Fibroblast of skin of left quadriceps (primary cell): Measurements from ENCODE around the gene ATF7IP.
"Not testable (repeated sequence)": the region's sequence is repeated elsewhere in the genome, so short reads cannot be mapped to it uniquely, and the experiment has no call there.

Experiments used
- DNase-seq, 2 experiments: peaks; one replicate each; pipeline ENCODE4 v3.0.0-alpha.2; 2013; ENCODE audit warnings: low read depth in 2 of 2

Gene ATF7IP, protein sequence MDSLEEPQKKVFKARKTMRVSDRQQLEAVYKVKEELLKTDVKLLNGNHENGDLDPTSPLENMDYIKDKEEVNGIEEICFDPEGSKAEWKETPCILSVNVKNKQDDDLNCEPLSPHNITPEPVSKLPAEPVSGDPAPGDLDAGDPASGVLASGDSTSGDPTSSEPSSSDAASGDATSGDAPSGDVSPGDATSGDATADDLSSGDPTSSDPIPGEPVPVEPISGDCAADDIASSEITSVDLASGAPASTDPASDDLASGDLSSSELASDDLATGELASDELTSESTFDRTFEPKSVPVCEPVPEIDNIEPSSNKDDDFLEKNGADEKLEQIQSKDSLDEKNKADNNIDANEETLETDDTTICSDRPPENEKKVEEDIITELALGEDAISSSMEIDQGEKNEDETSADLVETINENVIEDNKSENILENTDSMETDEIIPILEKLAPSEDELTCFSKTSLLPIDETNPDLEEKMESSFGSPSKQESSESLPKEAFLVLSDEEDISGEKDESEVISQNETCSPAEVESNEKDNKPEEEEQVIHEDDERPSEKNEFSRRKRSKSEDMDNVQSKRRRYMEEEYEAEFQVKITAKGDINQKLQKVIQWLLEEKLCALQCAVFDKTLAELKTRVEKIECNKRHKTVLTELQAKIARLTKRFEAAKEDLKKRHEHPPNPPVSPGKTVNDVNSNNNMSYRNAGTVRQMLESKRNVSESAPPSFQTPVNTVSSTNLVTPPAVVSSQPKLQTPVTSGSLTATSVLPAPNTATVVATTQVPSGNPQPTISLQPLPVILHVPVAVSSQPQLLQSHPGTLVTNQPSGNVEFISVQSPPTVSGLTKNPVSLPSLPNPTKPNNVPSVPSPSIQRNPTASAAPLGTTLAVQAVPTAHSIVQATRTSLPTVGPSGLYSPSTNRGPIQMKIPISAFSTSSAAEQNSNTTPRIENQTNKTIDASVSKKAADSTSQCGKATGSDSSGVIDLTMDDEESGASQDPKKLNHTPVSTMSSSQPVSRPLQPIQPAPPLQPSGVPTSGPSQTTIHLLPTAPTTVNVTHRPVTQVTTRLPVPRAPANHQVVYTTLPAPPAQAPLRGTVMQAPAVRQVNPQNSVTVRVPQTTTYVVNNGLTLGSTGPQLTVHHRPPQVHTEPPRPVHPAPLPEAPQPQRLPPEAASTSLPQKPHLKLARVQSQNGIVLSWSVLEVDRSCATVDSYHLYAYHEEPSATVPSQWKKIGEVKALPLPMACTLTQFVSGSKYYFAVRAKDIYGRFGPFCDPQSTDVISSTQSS

GRCh38 chr12:14365294-14366208, at the start of gene ATF7IP:
TSS of gene ATF7IP (plus strand) at chr12:14365682. CDS start at chr12:14423916, 58,234 bp downstream.
- DNase-seq, result peak; percentile 96

DNA sequence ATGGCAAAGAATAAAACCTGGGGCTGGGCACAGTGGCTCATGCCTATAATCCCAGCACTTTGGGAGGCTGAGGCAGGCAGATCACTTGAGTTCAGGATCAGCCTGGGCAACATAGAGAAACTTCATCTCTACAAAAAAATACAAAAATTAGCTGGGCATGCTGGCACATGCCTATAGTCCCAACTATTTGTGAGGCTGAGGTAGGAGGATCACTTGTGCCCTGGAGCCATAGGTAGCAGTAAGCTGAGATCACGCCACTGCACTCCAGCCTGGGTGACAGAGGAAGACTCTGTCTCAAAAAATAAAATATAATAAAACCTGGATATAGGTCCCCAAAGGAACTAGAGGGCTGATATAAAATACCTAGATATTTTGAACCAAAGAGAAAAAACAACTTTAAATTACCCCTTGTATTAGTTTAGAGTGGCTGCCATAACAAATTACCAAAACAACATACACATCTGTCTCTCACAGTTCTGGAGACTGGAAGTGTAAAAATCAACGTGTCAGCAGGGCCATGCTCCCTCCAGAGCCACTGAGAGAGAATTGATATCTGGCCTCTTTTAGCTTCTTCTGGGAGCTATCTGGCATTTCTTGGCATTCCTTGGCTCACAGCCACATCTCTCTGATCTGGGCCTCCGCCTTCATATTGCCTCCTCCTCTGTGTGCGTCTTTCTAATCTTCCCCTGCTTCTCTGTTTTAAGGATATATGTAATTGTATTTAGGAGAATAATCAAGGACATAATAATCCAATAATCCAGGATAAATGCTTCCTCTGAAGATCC, 47.9 kb upstream of the ATF7IP start:
- DNase-seq, result no peak

DNA sequence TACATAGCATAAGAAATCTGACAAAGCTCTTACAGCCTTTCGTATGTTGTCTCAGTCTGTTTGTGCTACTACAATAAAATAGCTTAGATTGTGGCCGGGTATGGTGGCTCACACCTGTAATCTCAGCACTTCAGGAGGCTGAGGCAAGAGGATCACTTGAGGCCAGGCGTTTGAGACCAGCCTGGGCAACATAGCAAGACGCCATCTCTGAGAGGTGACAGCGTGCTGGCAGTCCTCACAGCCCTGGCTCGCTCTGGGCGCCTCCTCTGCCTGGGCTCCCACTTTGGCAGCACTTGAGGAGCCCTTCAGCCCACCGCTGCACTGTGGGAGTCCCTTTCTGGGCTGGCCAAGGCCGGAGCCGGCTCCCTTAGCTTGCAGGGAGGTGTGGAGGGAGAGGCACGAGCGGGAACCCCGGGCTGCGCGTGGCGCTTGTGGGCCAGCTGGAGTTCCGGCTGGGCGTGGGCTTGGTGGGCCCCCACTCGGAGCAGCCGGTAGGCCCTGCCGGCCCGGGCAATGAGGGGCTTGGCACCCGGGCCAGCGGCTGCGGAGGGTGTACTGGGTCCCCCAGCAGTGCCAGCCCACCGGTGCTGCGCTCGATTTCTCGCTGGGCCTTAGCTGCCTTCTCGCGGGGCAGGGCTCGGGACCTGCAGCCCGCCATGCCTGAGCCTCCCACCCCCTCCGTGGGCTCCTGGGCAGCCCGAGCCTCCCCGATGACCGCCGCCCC, 45.6 kb upstream of the ATF7IP start:
- not testable (repeated sequence) for DNase-seq

DNA sequence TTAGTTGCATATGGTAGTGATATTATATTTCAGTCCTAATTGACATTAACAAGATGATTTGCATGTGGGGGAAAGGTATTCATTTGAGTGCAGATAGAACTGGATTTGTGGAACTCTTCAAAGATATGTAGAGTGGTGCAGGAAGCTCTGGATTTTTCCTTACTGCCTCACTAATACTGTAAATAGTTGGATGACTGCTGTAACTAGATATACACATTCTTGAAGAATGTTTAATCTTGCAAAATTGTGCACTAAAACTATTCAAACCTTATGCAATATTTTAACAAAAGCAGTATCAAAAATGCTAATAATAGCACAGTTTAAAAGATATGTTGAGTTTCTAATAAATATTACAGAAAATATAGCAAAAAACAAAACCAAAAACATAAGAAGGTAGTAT, 43.1 kb upstream of the ATF7IP start:
- no peak for DNase-seq

GRCh38 chr12:14325716-14326343, 39.7 kb upstream of the ATF7IP start:
- no peak for DNase-seq

- DNase-seq, result no peak
Measured at GRCh38 chr12:14326699-14327098, 38.8 kb upstream of the ATF7IP start.

GRCh38 chr12:14327711-14328110, 37.8 kb upstream of the ATF7IP start:
- peak; percentile 4 to 6 for DNase-seq

DNA sequence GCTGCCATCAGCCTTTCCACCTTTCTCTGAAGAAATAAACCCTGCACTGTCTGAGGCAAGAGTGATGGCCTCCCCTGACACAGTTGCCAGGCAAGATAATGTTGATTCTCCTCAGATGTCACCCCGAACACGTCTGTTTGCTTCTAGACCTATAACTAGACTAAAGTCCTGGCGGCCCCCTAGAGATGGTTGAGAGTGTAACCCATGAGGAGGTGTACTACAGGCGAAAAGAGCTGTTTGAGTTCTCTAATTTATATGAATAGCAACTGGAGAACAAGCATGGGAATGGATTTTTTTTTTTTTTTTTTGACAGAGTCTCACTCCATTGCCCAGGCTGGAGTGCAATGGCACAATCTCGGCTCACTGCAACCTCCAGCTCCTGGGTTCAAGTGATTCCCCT, 33.0 kb upstream of the ATF7IP start:
- no peak for DNase-seq

DNA sequence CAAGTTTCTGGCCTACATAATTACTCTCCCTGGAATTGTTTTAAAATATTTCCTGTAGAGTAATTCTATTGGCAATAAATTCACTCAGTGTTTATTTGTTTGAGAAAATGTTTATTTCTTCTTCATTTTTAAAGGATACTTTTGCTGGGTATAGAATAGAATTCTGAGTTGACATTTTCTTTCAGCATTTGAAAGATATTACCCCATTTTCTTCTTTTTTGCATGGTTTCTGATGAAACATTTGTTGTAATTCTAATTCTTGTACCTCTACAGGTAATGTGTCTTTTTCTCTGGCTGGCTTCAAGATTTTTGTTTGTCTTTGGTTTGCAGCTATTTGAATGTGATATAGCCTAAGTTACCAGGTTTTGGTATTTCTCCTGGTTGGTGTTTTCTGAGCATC, 25.1 kb upstream of the ATF7IP start:
- no peak for DNase-seq

DNA sequence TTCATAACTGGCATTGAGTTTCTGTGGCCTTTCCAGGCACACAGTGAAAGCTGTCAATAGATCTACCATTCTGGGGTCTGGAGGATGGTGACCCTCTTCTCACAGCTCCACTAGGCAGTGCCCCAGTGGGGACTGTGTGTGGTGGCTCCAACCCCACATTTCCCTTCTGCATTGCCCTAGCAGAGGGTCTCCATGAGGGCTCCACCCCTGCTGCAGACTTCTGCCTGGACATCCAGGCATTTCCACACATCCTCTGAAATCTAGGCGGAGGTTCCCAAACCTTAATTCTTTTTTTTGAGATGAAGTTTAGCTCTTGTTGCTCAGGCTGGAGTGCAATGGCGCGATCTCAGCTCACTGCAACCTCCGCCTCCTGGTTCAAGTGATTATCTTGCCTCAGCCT, 14.0 kb upstream of the ATF7IP start:
- DNase-seq, result not testable (repeated sequence)

DNA sequence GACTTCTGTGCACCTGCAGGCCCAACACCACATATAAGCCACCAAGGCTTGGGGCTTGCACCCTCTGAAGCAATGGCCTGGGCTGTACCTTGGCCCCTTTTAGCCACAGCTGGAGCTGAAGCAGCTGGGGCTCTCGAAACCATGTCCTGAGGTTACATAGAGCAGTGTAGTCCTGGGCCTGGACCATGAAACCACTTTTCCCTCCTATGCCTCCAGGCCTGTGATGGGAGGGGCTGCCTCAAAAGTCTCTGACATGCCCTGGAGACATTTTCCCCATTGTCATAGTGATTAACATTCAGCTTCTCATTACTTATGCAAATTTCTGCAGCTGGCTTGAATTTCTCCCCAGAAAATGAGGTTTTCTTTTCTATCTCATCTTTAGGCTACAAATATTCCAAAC, 13.4 kb upstream of the ATF7IP start:
- DNase-seq, result not testable (repeated sequence)

DNA sequence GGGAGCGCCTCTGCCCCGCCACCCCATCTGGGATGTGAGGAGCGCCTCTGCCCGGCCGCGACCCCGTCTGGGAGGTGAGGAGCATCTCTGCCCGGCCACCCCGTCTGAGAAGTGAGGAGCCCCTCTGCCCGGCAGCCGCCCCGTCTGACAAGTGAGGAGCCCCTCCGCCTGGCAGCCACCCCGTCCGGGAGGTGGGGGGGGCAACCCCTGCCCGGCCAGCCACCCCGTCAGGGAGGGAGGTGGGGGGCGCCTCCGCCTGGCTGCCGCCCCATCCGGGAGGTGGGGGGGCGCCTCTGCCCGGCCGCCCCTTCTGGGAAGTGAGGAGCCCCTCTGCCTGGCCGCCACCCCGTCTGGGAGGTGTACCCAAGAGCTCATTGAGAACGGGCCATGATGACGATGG, 10.8 kb upstream of the ATF7IP start:
- DNase-seq, result not testable (repeated sequence)

DNA sequence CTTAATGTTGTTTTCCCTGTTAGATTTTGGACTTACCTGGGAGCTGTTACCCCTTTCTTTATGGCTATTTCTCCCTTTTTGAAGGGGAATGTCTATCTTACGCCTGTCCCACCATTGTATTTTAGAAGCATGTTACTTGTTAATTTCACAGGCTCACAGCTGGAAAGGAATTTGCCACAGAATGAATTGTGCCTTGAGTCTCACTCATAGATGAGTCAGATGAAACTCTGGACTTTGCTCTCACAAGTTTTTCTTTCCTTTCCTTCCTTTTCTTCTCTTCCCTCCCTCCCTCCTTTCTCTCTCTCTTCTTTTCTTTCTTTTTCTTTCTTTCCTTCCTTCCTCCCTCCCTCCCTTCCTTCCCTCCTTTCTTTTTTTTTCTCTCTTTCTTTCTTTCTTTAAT, 9.3 kb upstream of the ATF7IP start:
- no peak for DNase-seq

DNA sequence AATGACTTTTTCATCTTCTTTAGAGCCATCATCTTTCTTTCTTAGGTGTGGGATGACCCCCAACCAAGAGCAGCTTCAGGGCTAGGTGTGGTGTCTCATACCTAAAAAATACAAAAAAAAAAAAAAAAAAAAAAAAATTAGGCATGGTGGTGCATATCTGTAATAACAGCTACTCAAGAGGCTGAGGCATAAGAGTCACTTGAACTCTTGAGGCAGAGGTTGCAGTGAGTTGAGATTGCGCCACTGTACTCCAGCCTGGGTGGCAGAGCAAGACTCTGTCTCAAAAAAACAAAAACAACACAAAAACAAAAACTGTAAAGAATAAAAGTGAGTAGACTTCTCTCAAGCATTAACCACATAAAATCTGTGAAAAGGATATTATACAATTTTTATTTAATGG, 8.0 kb upstream of the ATF7IP start:
- no peak for DNase-seq

GRCh38 chr12:14362352-14362751, 3.1 kb upstream of the ATF7IP start:
- no peak for DNase-seq

GRCh38 chr12:14364583-14365271, 755 bp upstream of the ATF7IP start:
- no peak for DNase-seq

DNA sequence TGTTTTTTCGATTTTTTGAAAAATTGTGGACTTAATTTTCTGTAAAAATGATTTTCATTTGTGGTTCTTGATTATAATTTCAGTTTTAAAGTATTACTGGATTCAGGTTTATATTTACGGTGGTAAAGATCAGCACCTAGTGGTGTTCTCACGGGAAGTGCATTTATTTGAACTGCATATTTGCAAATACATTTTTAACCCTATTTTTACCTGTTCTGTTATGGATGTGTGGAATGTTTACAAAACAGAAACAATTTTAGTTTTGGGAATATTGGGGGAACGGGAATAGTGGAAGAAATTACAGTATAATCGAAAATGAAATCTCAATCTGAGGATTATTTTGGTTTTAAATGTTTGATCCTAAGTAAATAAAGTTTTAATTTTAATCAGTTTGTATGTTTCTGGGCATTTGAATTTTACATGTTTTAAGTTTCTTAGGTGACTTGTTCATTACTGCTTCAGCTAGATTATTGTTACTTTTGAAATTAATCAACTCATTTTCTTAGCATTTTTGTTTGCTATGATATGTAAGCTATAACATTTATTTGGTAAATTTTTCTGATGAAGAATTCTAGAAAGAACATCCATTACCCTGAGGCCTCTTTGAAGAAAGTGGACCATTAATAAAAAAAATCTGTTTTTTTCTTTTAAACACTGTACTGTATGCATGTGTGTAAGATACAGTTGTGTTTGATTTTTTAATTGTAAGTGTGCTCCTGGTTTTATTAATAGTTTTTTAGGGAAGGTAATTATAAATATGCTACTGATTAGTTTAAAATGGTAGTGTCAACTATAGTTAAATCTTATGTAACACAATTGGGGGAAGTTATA, 942 bp downstream of the ATF7IP start:
- no peak for DNase-seq
